H1 (cell line): ENCODE results near the gene IDE. TPM values are rescaled to one million over a fixed set of nuclear protein-coding genes. Genes with fewer than 3 reads are reported as not detected.

Experiments
- CBX8 ChIP-seq: fragments of 300-800, 300-1000 bp; sonication (generic); IDR thresholded peaks from 2 replicates; pipeline ENCODE4 v1.7.1; 2016; ENCODE audit warnings: low read depth, low read length, borderline replicate concordance
- KDM4A ChIP-seq: IDR thresholded peaks from one replicate; pipeline ENCODE4 v1.7.1; 2012; ENCODE audit warnings: low read depth, mild to moderate bottlenecking, moderate library complexity, low read length, inconsistent platforms; ENCODE audit not compliant: severe bottlenecking
- RBBP5 ChIP-seq: IDR thresholded peaks from 2 replicates; pipeline ENCODE4 v1.7.1; 2012; ENCODE audit warnings: low read depth, mild to moderate bottlenecking, inconsistent platforms, low read length, moderate library complexity, borderline replicate concordance
- SRF ChIP-seq: IDR thresholded peaks from 2 replicates; pipeline ENCODE4 v1.6.1; 2011; ENCODE audit warnings: mild to moderate bottlenecking, low read depth, low read length, moderate library complexity
- polyA plus RNA-seq, 7 experiments: library from polyadenylated mRNA; depleted of rRNA in 3 of 7; stranded (reverse) in 5 of 7; unstranded in 2 of 7; fragments of >200 nt in 5 of 7; fragments of 200-250 nt in 2 of 7; gene quantifications; 1 replicate in 5 of 7; 2 replicates in 1 of 7; 4 replicates in 1 of 7; pipeline versions ENCODE4 v1.2.1 to v1.2.3, GENCODE V29; 2011 to 2013; ENCODE audit warnings: missing spikeins in 2 of 7, mixed read lengths in 2 of 7
- total RNA-seq: library from RNA; stranded (reverse); fragmentation: NEBNext Ultra II Directional; extraction: Animal tissue kit (Norgen Biotek cat#: 25700); gene quantifications from 2 replicates; pipeline ENCODE4 v1.2.1, GENCODE V29; 2021

Gene IDE
- total and polyA plus RNA-seq, 2 of the 8 experiments (the other 6 are each of a cell fraction or from before 2014, with no cell fraction given) = 12.7 to 52.7 TPM

- peak; percentile 91 for TF ChIP-seq KDM4A
- TF ChIP-seq SRF = no peak
- peak; percentile 82; the same call in 1 of the 2 replicates for TF ChIP-seq RBBP5
- TF ChIP-seq CBX8 = no peak
Measured at GRCh38 chr10:92573798-92574547, at the start of gene IDE (continued).
